ENCODE results near the gene NFAM1.

DNA sequence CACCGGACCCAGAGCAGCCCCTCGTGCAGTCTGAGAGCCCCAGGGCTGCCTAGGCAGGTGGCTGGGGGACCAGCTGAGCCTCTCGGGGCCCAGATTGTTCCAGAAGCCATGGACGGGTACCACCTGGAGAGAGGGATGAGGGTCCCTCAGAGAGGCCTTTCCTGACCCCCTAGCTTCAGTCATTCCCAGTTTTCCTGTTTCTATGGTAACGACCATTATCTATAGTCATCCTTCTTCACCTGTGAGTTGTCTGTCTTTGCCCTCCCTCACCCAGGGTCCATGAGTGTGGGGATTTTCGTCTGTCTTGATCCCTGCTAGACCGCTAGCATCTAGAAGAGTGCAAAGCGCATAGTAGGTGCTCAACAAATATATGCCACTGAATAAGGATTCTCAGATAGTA lies 85.5 kb downstream of the NFAM1 start:
- TF ChIP-seq EZH2phosphoT487 (IDR thresholded peaks at IDR 0.05; ENCODE audit: insufficient read depth, low read depth) = no peak
- no peak for TF ChIP-seq EZH2 (IDR thresholded peaks at IDR 0.05; ENCODE audit: insufficient read depth, poor library complexity, severe bottlenecking)
